Measurements from ENCODE around the gene SPPL2C.

SPPL2C gene

GRCh38 chr17:45821147-45821546 is 23.5 kb upstream of the SPPL2C start:
- no peak overlapping the region for H3K27ac Mint-ChIP-seq
- CTCF ChIA-PET = no interaction called here
- H3K27me3 Mint-ChIP-seq = peaks cover 44% of the 10 kb centered on the region
- no peak overlapping the region for H3K4me3 Mint-ChIP-seq
- H3K4me1 Mint-ChIP-seq = no peaks in the 10 kb centered on the region
- DNase-seq = no peak
- no peaks in the 10 kb centered on the region for H3K36me3 Mint-ChIP-seq
- H3K9me3 Mint-ChIP-seq = no peaks in the 10 kb centered on the region

GRCh38 chr17:45823598-45823997 is 21.1 kb upstream of the SPPL2C start:
- Mint-ChIP-seq H3K4me3 (no peak overlapping the region), H3K4me1 (peaks cover 7% of the 10 kb centered on the region), H3K27ac (peak overlapping the region; percentile 5), H3K36me3 (no peaks in the 10 kb centered on the region), H3K9me3 (no peaks in the 10 kb centered on the region), H3K27me3 (peaks cover 52% of the 10 kb centered on the region)
- CTCF ChIA-PET = no interaction called here
- peak; percentile 51 for DNase-seq

- Mint-ChIP-seq H3K9me3 (no peaks in the 10 kb centered on the region), H3K4me1 (peaks cover 7% of the 10 kb centered on the region), H3K27me3 (peaks cover 61% of the 10 kb centered on the region), H3K4me3 (no peak overlapping the region), H3K27ac (no peak overlapping the region), H3K36me3 (no peaks in the 10 kb centered on the region)
- CTCF ChIA-PET = no interaction called here
- no peak for DNase-seq
These were observed 20.2 kb upstream of the SPPL2C start for GRCh38 chr17:45824475-45824874.

GRCh38 chr17:45824901-45825492 is 19.7 kb upstream of the SPPL2C start:
- no peak overlapping the region for H3K27ac Mint-ChIP-seq
- CTCF ChIA-PET = no interaction called here
- no peak for DNase-seq
- peaks cover 7% of the 10 kb centered on the region for H3K4me1 Mint-ChIP-seq
- no peak overlapping the region for H3K4me3 Mint-ChIP-seq
- H3K9me3 Mint-ChIP-seq = no peaks in the 10 kb centered on the region
- peaks cover 62% of the 10 kb centered on the region for H3K27me3 Mint-ChIP-seq
- no peaks in the 10 kb centered on the region for H3K36me3 Mint-ChIP-seq

- no peak overlapping the region for H3K27ac Mint-ChIP-seq
- H3K4me3 Mint-ChIP-seq = no peak overlapping the region
- H3K9me3 Mint-ChIP-seq = no peaks in the 10 kb centered on the region
- H3K27me3 Mint-ChIP-seq = peaks cover 54% of the 10 kb centered on the region
- CTCF ChIA-PET = no interaction called here
- DNase-seq = no peak
- H3K36me3 Mint-ChIP-seq = no peaks in the 10 kb centered on the region
- peaks cover 7% of the 10 kb centered on the region for H3K4me1 Mint-ChIP-seq
These were observed 18.9 kb upstream of the SPPL2C start for GRCh38 chr17:45825792-45826191.

- no peaks in the 10 kb centered on the region for H3K9me3 Mint-ChIP-seq
- no peak overlapping the region for H3K27ac Mint-ChIP-seq
- no peak for DNase-seq
- CTCF ChIA-PET = no interaction called here
- H3K4me3 Mint-ChIP-seq = no peak overlapping the region
- H3K27me3 Mint-ChIP-seq = peaks cover 51% of the 10 kb centered on the region
- peaks cover 7% of the 10 kb centered on the region for H3K4me1 Mint-ChIP-seq
- no peaks in the 10 kb centered on the region for H3K36me3 Mint-ChIP-seq
These were observed 17.6 kb upstream of the SPPL2C start for GRCh38 chr17:45826919-45827588.

- H3K27ac Mint-ChIP-seq = no peak overlapping the region
- no peaks in the 10 kb centered on the region for H3K9me3 Mint-ChIP-seq
- H3K4me1 Mint-ChIP-seq = peaks cover 7% of the 10 kb centered on the region
- CTCF ChIA-PET = no interaction called here
- DNase-seq = no peak
- H3K27me3 Mint-ChIP-seq = peaks cover 43% of the 10 kb centered on the region
- H3K36me3 Mint-ChIP-seq = no peaks in the 10 kb centered on the region
- H3K4me3 Mint-ChIP-seq = no peak overlapping the region
These were observed 16.5 kb upstream of the SPPL2C start for GRCh38 chr17:45828171-45828570.

GRCh38 chr17:45828582-45829133 is 16.0 kb upstream of the SPPL2C start:
- no peak for DNase-seq
- Mint-ChIP-seq H3K9me3 (no peaks in the 10 kb centered on the region), H3K36me3 (no peaks in the 10 kb centered on the region), H3K27ac (peak overlapping the region; percentile 58), H3K4me1 (peaks cover 7% of the 10 kb centered on the region), H3K4me3 (no peak overlapping the region), H3K27me3 (peaks cover 40% of the 10 kb centered on the region)
- CTCF ChIA-PET = no interaction called here

GRCh38 chr17:45833920-45834319 is 10.8 kb upstream of the SPPL2C start:
- CTCF ChIA-PET = interaction anchor here (0.6 to 0.8 kb wide), 2 partner anchors 136 to 193 kb away, joined by 3 to 7 read pairs; no protein-coding TSS in a partner anchor
- Mint-ChIP-seq H3K27ac (no peak overlapping the region), H3K9me3 (no peaks in the 10 kb centered on the region)

GRCh38 chr17:45834471-45835396 is 9.9 kb upstream of the SPPL2C start:
- H3K4me3 Mint-ChIP-seq = no peak overlapping the region
- DNase-seq = no peak
- CTCF ChIA-PET = interaction anchor here (0.8 kb wide), 1 partner anchor 194 kb away, joined by 7 read pairs; no protein-coding TSS in a partner anchor
- H3K36me3 Mint-ChIP-seq = no peaks in the 10 kb centered on the region
- H3K27me3 Mint-ChIP-seq = peaks cover 14% of the 10 kb centered on the region
- no peak overlapping the region for H3K27ac Mint-ChIP-seq
- H3K9me3 Mint-ChIP-seq = no peaks in the 10 kb centered on the region
- no peaks in the 10 kb centered on the region for H3K4me1 Mint-ChIP-seq

More at GRCh38 chr17:45833920-45834319, 10.8 kb upstream of the SPPL2C start:
- no peak overlapping the region for H3K4me3 Mint-ChIP-seq
- H3K4me1 Mint-ChIP-seq = no peaks in the 10 kb centered on the region
- DNase-seq = no peak
- H3K27me3 Mint-ChIP-seq = peaks cover 22% of the 10 kb centered on the region
- H3K36me3 Mint-ChIP-seq = no peaks in the 10 kb centered on the region

GRCh38 chr17:45835481-45835880 is 9.2 kb upstream of the SPPL2C start:
- Mint-ChIP-seq H3K4me3 (no peak overlapping the region), H3K27me3 (peaks cover 14% of the 10 kb centered on the region), H3K4me1 (no peaks in the 10 kb centered on the region), H3K27ac (no peak overlapping the region), H3K36me3 (no peaks in the 10 kb centered on the region), H3K9me3 (no peaks in the 10 kb centered on the region)
- no peak for DNase-seq
- CTCF ChIA-PET = interaction anchor here (0.9 kb wide), 1 partner anchor 193 kb away, joined by 3 read pairs; no protein-coding TSS in a partner anchor

GRCh38 chr17:45836047-45837044 is 8.3 kb upstream of the SPPL2C start:
- Mint-ChIP-seq H3K4me1 (no peaks in the 10 kb centered on the region), H3K4me3 (no peak overlapping the region), H3K36me3 (no peaks in the 10 kb centered on the region), H3K9me3 (no peaks in the 10 kb centered on the region), H3K27me3 (peaks cover 14% of the 10 kb centered on the region), H3K27ac (no peak overlapping the region)
- DNase-seq = no peak
- CTCF ChIA-PET = interaction anchor here (0.9 kb wide), 1 partner anchor 194 kb away, joined by 3 read pairs; no protein-coding TSS in a partner anchor

- Mint-ChIP-seq H3K36me3 (no peaks in the 10 kb centered on the region), H3K4me1 (no peaks in the 10 kb centered on the region), H3K9me3 (no peaks in the 10 kb centered on the region), H3K27me3 (peaks cover 7% of the 10 kb centered on the region), H3K27ac (no peak overlapping the region), H3K4me3 (no peak overlapping the region)
- CTCF ChIA-PET = no interaction called here
- DNase-seq = no peak
These were observed 7.5 kb upstream of the SPPL2C start for GRCh38 chr17:45837187-45837586.

All from activated naive CD4-positive, alpha-beta T cell treated with anti-CD3 and anti-CD28 coated beads, Interleukin-2, amount 10 ng/mL, durations not matched to agents 7 days and 5 days (primary cell).